Thoracic aorta (tissue), 2 donors: Measurements from ENCODE around the gene HMOX1. TPM values are rescaled to one million over a fixed set of nuclear protein-coding genes. Genes with fewer than 3 reads are reported as not detected.

ENCODE experiments used
- ATAC-seq: fragments of 150-250 bp; one replicate; pipeline ENCODE4 v1.8.0; 2017; ENCODE audit warnings: low read depth; ENCODE audit not compliant: insufficient number of reproducible peaks, low FRiP score
- DNase-seq: peaks from one replicate; pipeline ENCODE4 v3.0.0-alpha.2; 2020; ENCODE audit warnings: low spot score
- H3K27ac ChIP-seq, 2 donors: fragments of 200-600 bp; sonication (generic); 1 replicate in 1 of 2; 2 replicates in 1 of 2; pipeline ENCODE4 v1.5.1; 2016; ENCODE audit warnings: mild to moderate bottlenecking in 2 of 2, moderate library complexity in 2 of 2
- H3K27me3 ChIP-seq: fragments of 200-600 bp; sonication (generic); replicated peaks from 2 replicates; pipeline ENCODE4 v1.6.0; 2016; ENCODE audit warnings: mild to moderate bottlenecking; ENCODE audit not compliant: insufficient read depth
- H3K36me3 ChIP-seq: fragments of 200-600 bp; sonication (generic); one replicate; pipeline ENCODE4 v1.5.1; 2016
- H3K4me1 ChIP-seq, 2 donors: fragments of 200-600 bp; sonication (generic); 1 replicate in 1 of 2; 2 replicates in 1 of 2; pipeline versions ENCODE4 v1.5.1 to v1.6.0; 2016; ENCODE audit warnings: low read depth in 2 of 2, mild to moderate bottlenecking in 1 of 2; ENCODE audit not compliant: control insufficient read depth in 1 of 2
- H3K4me3 ChIP-seq: fragments of 200-600 bp; sonication (generic); 2 replicates; pipeline ENCODE4 v1.5.1; 2016; ENCODE audit warnings: mild to moderate bottlenecking
- H3K9me3 ChIP-seq: fragments of 200-600 bp; sonication (generic); 2 replicates; pipeline ENCODE4 v1.5.1; 2016
- CTCF ChIP-seq: fragments of 200-600 bp; sonication (generic); IDR thresholded peaks from one replicate; pipeline ENCODE4 v1.5.1; 2019; ENCODE audit warnings: antibody characterized with exemption
- total RNA-seq, 2 donors: library from RNA; depleted of rRNA; stranded (reverse); fragments of >200 nt; gene quantifications; one replicate each; pipeline versions ENCODE4 v1.1.0 to v1.2.3, GENCODE V29; 2016

The HMOX1 gene
- total RNA-seq, 2 donors from 2014 or later = 28.3 to 332 TPM

DNA sequence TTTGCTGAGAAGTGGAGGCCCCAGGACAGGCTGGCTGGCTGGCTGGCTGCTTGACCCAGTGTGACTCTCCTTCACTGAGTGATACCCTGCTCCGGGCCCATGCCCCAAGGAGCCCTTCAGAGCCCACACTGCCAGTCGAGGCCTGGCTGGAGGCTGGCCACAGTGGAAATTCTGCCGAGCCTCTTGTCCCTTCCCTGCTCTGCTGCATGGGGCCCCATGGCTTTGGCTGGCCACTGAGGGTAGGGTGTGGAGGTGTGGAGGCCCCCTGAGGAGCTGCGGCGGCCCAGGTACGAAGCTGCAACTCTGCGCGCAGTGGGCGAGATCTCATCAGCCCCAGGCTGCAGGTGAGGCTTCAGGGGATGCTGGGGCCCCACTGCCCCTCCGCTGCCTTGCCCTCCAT, 33.4 kb upstream of the HMOX1 start:
- no peak for TF ChIP-seq CTCF
- H3K36me3 ChIP-seq = peaks cover 17% of the 10 kb centered on the region
- ATAC-seq = no peak
- H3K9me3 ChIP-seq = no peaks in the 10 kb centered on the region
- no peak for DNase-seq
- H3K27ac ChIP-seq = no peak overlapping the region
- no peaks in the 10 kb centered on the region for H3K27me3 ChIP-seq
- peaks cover 12 to 21% of the 10 kb centered on the region in 2 donors for H3K4me1 ChIP-seq
- H3K4me3 ChIP-seq = no peak overlapping the region

DNA sequence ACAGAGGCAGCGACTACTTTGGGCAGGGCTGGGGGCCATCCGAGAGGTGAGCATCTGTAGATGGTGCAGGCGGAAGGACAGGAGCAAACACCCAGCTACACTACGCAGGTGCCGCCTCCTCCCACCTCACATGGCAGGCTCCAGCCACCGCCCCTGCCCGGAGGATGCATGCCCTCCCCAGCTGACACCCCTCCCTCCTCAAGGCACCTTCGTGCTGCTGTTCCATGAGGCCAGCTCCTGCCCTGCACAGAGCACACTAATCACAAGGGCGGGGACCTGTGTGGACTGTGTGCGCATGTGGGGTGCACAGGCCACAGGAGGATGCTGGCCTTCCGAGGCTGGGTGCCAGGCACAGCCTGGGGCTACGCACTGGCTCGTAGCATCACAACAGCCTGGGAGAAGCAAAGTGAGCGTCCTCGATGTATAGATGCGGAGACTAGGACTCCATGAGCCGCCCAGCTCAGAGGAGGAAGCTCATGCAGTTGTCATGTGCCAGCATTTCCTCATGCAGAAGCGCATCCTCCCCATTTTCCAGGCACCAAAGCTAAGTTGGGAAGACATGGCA, 32.8 kb upstream of the HMOX1 start:
- ATAC-seq (no peak), DNase-seq (no peak)
- H3K4me1 ChIP-seq = peaks cover 16 to 27% of the 10 kb centered on the region in 2 donors
- no peaks in the 10 kb centered on the region for H3K9me3 ChIP-seq
- H3K4me3 ChIP-seq = no peak overlapping the region
- no peak overlapping the region for H3K27ac ChIP-seq
- peaks cover 17% of the 10 kb centered on the region for H3K36me3 ChIP-seq
- no peaks in the 10 kb centered on the region for H3K27me3 ChIP-seq
- TF ChIP-seq CTCF = no peak

- Histone ChIP-seq H3K27me3 (no peaks in the 10 kb centered on the region), H3K36me3 (peaks cover 17% of the 10 kb centered on the region), H3K4me1 (peaks cover 16 to 32% of the 10 kb centered on the region in 2 donors), H3K27ac (no peak overlapping the region), H3K9me3 (no peaks in the 10 kb centered on the region), H3K4me3 (no peak overlapping the region)
- no peak for DNase-seq
- TF ChIP-seq CTCF = no peak
- ATAC-seq = no peak
Observed at GRCh38 chr22:35348703-35349102, 32.2 kb upstream of the HMOX1 start.

GRCh38 chr22:35349368-35349703, 31.6 kb upstream of the HMOX1 start:
- Histone ChIP-seq H3K9me3 (no peaks in the 10 kb centered on the region), H3K27ac (no peak overlapping the region), H3K4me1 (peaks cover 16 to 32% of the 10 kb centered on the region in 2 donors), H3K27me3 (no peaks in the 10 kb centered on the region), H3K4me3 (no peak overlapping the region), H3K36me3 (peaks cover 11% of the 10 kb centered on the region)
- DNase-seq = no peak
- no peak for ATAC-seq
- TF ChIP-seq CTCF = no peak

- no peak for DNase-seq
- Histone ChIP-seq H3K36me3 (peaks cover 8% of the 10 kb centered on the region), H3K4me3 (no peak overlapping the region), H3K27ac (peak overlapping the region in 1 of 2 donors; percentile 38), H3K4me1 (peaks cover 16 to 32% of the 10 kb centered on the region in 2 donors), H3K9me3 (no peaks in the 10 kb centered on the region), H3K27me3 (no peaks in the 10 kb centered on the region)
- no peak for ATAC-seq
- no peak for TF ChIP-seq CTCF
Observed at GRCh38 chr22:35349704-35350538, 31.0 kb upstream of the HMOX1 start.
